GM06990 (cell line): Measurements from ENCODE around the gene ZNF143.

Experiments
- DNase-seq: peaks from one replicate; pipeline ENCODE4 v3.0.0-alpha.2; 2011; ENCODE audit not compliant: insufficient read length; ENCODE audit errors: extremely low read depth
- H3K27me3 ChIP-seq: replicated peaks from 2 replicates; pipeline ENCODE4 v1.6.0; 2011; ENCODE audit warnings: low read length; ENCODE audit not compliant: control insufficient read depth, insufficient read depth
- H3K36me3 ChIP-seq: 2 replicates; pipeline ENCODE4 v1.5.1; 2011; ENCODE audit warnings: low read length; ENCODE audit not compliant: control insufficient read depth, insufficient read depth
- H3K4me3 ChIP-seq: replicated peaks from 2 replicates; pipeline ENCODE4 v1.5.1; 2011; ENCODE audit warnings: low read depth, mild to moderate bottlenecking, control low read depth, low read length
- TF ChIP-seq, protein P1 (sequence below): IDR thresholded peaks from 2 replicates; pipeline ENCODE4 v1.5.1; 2011; ENCODE audit warnings: low read length, control low read depth, mild to moderate bottlenecking, inconsistent platforms; ENCODE audit not compliant: insufficient read depth, poor library complexity, severe bottlenecking

Gene ZNF143

DNA sequence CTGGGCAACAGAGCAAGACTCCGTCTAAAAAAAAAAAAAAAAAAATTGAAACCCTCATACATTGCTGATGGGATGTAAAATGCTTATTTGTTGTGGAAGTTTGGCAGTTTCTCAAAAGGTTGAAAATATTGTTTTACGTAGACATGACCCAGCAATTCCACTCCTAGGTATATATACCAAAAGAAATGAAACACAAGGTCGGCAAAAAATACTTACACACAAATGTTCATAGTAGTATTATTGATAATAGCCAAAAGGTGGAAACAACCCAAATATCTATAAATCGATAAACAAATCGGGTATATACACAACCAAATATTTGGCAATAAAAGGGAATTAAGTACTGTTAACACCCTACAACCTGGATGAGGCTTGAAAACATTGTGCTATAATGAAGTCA, 5.1 kb upstream of the ZNF143 start:
- Histone ChIP-seq H3K27me3 (no peaks in the 10 kb centered on the region), H3K36me3 (no peaks in the 10 kb centered on the region), H3K4me3 (no peak overlapping the region)
- no peak for DNase-seq
- TF ChIP-seq, protein P1, sequence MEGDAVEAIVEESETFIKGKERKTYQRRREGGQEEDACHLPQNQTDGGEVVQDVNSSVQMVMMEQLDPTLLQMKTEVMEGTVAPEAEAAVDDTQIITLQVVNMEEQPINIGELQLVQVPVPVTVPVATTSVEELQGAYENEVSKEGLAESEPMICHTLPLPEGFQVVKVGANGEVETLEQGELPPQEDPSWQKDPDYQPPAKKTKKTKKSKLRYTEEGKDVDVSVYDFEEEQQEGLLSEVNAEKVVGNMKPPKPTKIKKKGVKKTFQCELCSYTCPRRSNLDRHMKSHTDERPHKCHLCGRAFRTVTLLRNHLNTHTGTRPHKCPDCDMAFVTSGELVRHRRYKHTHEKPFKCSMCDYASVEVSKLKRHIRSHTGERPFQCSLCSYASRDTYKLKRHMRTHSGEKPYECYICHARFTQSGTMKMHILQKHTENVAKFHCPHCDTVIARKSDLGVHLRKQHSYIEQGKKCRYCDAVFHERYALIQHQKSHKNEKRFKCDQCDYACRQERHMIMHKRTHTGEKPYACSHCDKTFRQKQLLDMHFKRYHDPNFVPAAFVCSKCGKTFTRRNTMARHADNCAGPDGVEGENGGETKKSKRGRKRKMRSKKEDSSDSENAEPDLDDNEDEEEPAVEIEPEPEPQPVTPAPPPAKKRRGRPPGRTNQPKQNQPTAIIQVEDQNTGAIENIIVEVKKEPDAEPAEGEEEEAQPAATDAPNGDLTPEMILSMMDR: no peak

- H3K36me3 ChIP-seq: no peaks in the 10 kb centered on the region
- DNase-seq: peak; percentile 47
- H3K4me3 ChIP-seq: peak overlapping the region; percentile 86
- TF ChIP-seq, protein P1: no peak
- no peaks in the 10 kb centered on the region for H3K27me3 ChIP-seq
Observed at GRCh38 chr11:9459667-9460321, 1.0 kb upstream of the ZNF143 start.

GRCh38 chr11:9461063-9461759, 399 bp downstream of the ZNF143 start:
- Histone ChIP-seq H3K4me3 (peak overlapping the region; percentile 77), H3K36me3 (no peaks in the 10 kb centered on the region), H3K27me3 (no peaks in the 10 kb centered on the region)
- TF ChIP-seq, protein P1: no peak
- DNase-seq: no peak

DNA sequence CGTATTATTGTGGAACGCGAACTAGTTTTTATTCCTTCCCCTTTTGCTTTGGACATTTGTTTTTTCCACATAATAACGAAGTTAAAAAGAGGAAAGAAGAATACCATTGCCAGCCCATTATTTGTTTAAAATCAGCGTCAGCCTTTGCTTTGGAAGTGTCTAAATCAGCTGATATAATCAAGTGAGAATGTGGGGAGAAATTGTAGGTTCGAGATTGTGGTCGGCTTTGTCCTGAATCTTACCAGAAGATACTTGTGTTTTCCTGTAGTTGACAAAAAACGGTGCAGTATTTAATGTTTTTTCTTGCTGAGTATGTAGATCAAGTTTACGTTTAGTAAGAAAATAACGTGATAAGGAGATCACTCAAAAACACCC, 935 bp downstream of the ZNF143 start:
- Histone ChIP-seq H3K36me3 (no peaks in the 10 kb centered on the region), H3K27me3 (no peaks in the 10 kb centered on the region), H3K4me3 (peak overlapping the region; percentile 77)
- TF ChIP-seq, protein P1: no peak
- no peak for DNase-seq

GRCh38 chr11:9462172-9462799, 1.5 kb downstream of the ZNF143 start:
- Histone ChIP-seq H3K27me3 (no peaks in the 10 kb centered on the region), H3K4me3 (peak overlapping the region; percentile 77), H3K36me3 (no peaks in the 10 kb centered on the region)
- peak; percentile 41 for DNase-seq
- TF ChIP-seq, protein P1: no peak
